Natural killer cell (primary cell): ENCODE results near the gene ZNF552. TPM values are rescaled to one million over a fixed set of nuclear protein-coding genes. Genes with fewer than 3 reads are reported as not detected.

Experiments used
- ATAC-seq, 3 donors: fragments of 150-1000 bp in 2 of 3; fragments of 200-7000 bp in 1 of 3; cut with Tn5 transposase; 1 replicate in 1 of 3; 2 replicates in 2 of 3; pipeline ENCODE4 v1.10.0; 2021; ENCODE audit warnings: mild to moderate bottlenecking in 2 of 3, moderate library complexity in 2 of 3
- DNase-seq, 2 donors: peaks; one replicate each; pipeline versions ENCODE4 v3.0.0 to v3.0.0-alpha.2; 2013 to 2021; ENCODE audit warnings: mixed read lengths in 1 of 2
- H3K27ac ChIP-seq: one replicate; pipeline ENCODE4 v1.5.1; 2013; ENCODE audit warnings: mild to moderate bottlenecking, low read length
- H3K27me3 ChIP-seq: one replicate; pipeline ENCODE4 v1.6.1; 2013; ENCODE audit warnings: low read length; ENCODE audit not compliant: control insufficient read depth, insufficient read depth
- H3K36me3 ChIP-seq: one replicate; pipeline ENCODE4 v1.6.1; 2013; ENCODE audit warnings: low read length; ENCODE audit not compliant: control insufficient read depth, insufficient read depth
- H3K4me1 ChIP-seq: one replicate; pipeline ENCODE4 v1.6.1; 2013; ENCODE audit warnings: low read length; ENCODE audit not compliant: control insufficient read depth, insufficient read depth
- H3K4me3 ChIP-seq: one replicate; pipeline ENCODE4 v1.5.1; 2013; ENCODE audit warnings: low read length
- H3K9me3 ChIP-seq: one replicate; pipeline ENCODE4 v1.6.1; 2013; ENCODE audit warnings: low read length; ENCODE audit not compliant: control insufficient read depth, insufficient read depth
- H3K27ac Mint-ChIP-seq, 2 donors: one replicate each; pipeline ENCODE4 v1.8.0; 2022; ENCODE audit warnings: mild to moderate bottlenecking in 2 of 2, mixed read lengths in 2 of 2, moderate library complexity in 1 of 2
- H3K27me3 Mint-ChIP-seq, 2 donors: one replicate each; pipeline ENCODE4 v1.8.0; 2022; ENCODE audit warnings: low read depth in 2 of 2, mixed read lengths in 2 of 2
- H3K36me3 Mint-ChIP-seq: one replicate; pipeline ENCODE4 v1.8.0; 2022; ENCODE audit warnings: mixed read lengths
- H3K4me1 Mint-ChIP-seq, 2 donors: one replicate each; pipeline ENCODE4 v1.8.0; 2022; ENCODE audit warnings: mixed read lengths in 2 of 2
- H3K4me3 Mint-ChIP-seq: one replicate; pipeline ENCODE4 v1.8.0; 2022; ENCODE audit warnings: mild to moderate bottlenecking, moderate library complexity, mixed read lengths
- H3K9me3 Mint-ChIP-seq, 2 donors: one replicate each; pipeline ENCODE4 v1.8.0; 2022; ENCODE audit warnings: mixed read lengths in 2 of 2
- WGBS: methylation state at CpG from one replicate; pipeline ENCODE4 v1.1.7; 2013; ENCODE audit warnings: missing lambda C conversion rate; ENCODE audit not compliant: insufficient coverage; 5-methylcytosine and 5-hydroxymethylcytosine counted together
- intact Hi-C: fragments of 100-400 bp; cut with micrococcal nuclease; formaldehyde crosslinking; loops from one replicate; pipeline ENCODE4 v1.14.2; 2022
- total RNA-seq, 4 donors: library from RNA; stranded (reverse); fragments of 120-200 nt in 1 of 4; gene quantifications; one replicate each; pipeline versions ENCODE4 v1.2.3 to v1.2.4, GENCODE V29; 2013 to 2022
- TF ChIP-seq, protein P1 (sequence below): fragments of 200-600 bp; IDR thresholded peaks from one replicate; pipeline ENCODE4 v1.8.0; 2022; ENCODE audit warnings: antibody characterized with exemption

The ZNF552 gene
- total RNA-seq, 3 donors from 2014 or later (not counting 1 experiment from before 2014, with no cell fraction given), result 13.0 to 14.5 (median 14.3) TPM

DNA sequence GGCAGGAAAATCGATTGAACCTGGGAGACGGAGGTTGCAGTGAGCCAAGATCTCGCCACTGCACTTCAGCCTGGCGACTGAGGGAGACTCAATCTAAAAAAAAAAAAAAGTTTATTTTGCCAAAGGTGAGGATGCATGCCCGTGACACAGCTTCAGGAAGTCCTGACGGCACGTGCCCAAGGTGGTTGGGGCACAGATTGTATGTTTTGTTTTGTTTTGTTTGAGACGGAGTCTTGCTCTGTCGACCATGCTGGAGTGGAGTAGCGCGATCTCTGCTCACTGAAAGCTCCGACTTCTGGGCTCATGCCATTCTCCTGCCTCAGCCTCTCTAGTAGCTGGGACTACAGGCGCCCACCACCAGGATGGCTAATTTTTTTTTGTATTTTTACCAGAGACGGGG lies 3.3 kb upstream of the ZNF552 start:
- no peaks in the 10 kb centered on the region for H3K9me3 ChIP-seq
- TF ChIP-seq, protein P1, sequence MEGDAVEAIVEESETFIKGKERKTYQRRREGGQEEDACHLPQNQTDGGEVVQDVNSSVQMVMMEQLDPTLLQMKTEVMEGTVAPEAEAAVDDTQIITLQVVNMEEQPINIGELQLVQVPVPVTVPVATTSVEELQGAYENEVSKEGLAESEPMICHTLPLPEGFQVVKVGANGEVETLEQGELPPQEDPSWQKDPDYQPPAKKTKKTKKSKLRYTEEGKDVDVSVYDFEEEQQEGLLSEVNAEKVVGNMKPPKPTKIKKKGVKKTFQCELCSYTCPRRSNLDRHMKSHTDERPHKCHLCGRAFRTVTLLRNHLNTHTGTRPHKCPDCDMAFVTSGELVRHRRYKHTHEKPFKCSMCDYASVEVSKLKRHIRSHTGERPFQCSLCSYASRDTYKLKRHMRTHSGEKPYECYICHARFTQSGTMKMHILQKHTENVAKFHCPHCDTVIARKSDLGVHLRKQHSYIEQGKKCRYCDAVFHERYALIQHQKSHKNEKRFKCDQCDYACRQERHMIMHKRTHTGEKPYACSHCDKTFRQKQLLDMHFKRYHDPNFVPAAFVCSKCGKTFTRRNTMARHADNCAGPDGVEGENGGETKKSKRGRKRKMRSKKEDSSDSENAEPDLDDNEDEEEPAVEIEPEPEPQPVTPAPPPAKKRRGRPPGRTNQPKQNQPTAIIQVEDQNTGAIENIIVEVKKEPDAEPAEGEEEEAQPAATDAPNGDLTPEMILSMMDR, result no peak
- no peak overlapping the region for H3K27ac ChIP-seq
- DNase-seq (no peak), ATAC-seq (no peak)
- H3K4me3 Mint-ChIP-seq, result peak overlapping the region; percentile 61
- no peaks in the 10 kb centered on the region for H3K36me3 Mint-ChIP-seq
- no peak overlapping the region for H3K27ac Mint-ChIP-seq
- H3K9me3 Mint-ChIP-seq, result no peaks in the 10 kb centered on the region
- no peaks in the 10 kb centered on the region for H3K27me3 Mint-ChIP-seq
- intact Hi-C loops, result loop anchor here (2.0 kb wide), 1 partner anchor 31 kb away; the partner anchor contains the start of gene ZNF587
- 97% methylated on average over 14 of the region's 14 CpGs for WGBS
- no peaks in the 10 kb centered on the region for H3K36me3 ChIP-seq
- H3K27me3 ChIP-seq, result no peaks in the 10 kb centered on the region
- H3K4me1 Mint-ChIP-seq, result peaks cover 45 to 47% of the 10 kb centered on the region in 2 donors
- no peak overlapping the region for H3K4me3 ChIP-seq
- H3K4me1 ChIP-seq, result peaks cover 31% of the 10 kb centered on the region

DNA sequence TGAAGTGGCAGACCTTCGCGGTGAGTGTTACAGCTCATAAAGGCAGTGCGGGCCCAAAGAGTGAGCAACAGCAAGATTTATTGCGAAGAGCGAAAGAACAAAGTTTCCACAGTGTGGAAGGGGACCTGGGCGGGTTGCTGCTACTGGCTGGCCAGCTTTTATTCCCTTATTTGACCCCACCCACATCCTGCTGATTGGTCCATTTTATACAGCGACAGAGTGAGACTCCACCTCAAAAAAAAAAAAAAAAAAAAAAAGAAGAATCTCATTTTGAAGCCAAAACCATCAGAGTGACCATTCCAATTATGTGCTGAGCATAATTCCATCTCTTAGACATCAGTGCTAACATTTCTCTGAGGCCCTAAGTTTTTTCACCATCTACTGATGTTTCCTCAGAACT lies 1.9 kb upstream of the ZNF552 start:
- no peak overlapping the region for H3K4me3 ChIP-seq
- no peak overlapping the region for H3K27ac Mint-ChIP-seq
- TF ChIP-seq, protein P1, result no peak
- H3K27me3 Mint-ChIP-seq, result no peaks in the 10 kb centered on the region
- ATAC-seq (no peak), DNase-seq (no peak)
- H3K4me1 Mint-ChIP-seq, result peaks cover 40 to 42% of the 10 kb centered on the region in 2 donors
- intact Hi-C loops, result no loop called here
- H3K4me1 ChIP-seq, result peaks cover 35% of the 10 kb centered on the region
- H3K36me3 Mint-ChIP-seq, result no peaks in the 10 kb centered on the region
- no peaks in the 10 kb centered on the region for H3K27me3 ChIP-seq
- WGBS, result 92% methylated on average over 7 of the region's 7 CpGs
- no peak overlapping the region for H3K4me3 Mint-ChIP-seq
- H3K9me3 ChIP-seq, result no peaks in the 10 kb centered on the region
- H3K36me3 ChIP-seq, result no peaks in the 10 kb centered on the region
- no peaks in the 10 kb centered on the region for H3K9me3 Mint-ChIP-seq
- no peak overlapping the region for H3K27ac ChIP-seq

DNA sequence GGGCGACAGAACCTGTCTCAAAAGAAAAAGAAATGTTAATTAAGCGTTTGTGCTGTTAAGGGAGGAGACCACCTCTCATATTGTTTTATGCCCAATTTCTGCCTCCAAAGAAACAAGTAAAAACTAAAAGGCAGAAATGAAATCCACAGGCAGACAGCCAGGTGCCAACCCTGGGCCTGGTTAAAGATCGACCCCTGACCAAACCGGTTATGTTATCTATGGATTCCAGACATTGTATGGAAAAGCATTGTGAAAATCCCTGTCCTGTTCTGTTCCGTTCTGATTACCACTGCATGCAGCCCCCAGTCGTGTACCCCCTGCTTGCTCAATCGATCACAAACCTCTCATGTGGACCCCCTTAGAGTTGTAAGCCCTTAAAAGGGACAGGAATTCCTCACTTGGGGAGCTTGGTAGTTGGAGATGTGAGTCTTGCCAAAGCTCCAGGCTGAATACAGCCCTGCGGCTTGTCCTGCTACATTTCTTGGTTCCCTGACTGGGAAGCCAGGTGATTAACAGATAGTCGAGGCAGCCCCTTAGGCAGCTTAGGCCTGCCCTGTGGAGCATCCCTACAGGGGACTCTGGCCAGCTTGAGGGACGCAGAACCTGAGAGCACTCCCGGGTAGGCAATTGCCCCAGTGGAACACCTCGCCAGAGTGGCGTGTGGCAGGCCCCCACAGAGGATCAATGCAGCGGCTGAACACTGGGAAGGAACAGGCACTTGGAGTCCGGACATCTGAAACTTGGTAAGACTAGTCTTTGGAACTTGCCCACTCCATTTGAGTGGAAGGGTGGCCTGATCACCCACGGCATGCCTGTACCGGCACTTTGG lies 748 bp upstream of the ZNF552 start:
- 92% methylated on average over 17 of the region's 17 CpGs for WGBS
- ATAC-seq, result no peak
- H3K4me1 Mint-ChIP-seq, result peaks cover 32 to 33% of the 10 kb centered on the region in 2 donors

More for the DNA sequence above, 748 bp upstream of the ZNF552 start:
- Mint-ChIP-seq H3K27me3 (no peaks in the 10 kb centered on the region), H3K9me3 (no peaks in the 10 kb centered on the region), H3K27ac (peak overlapping the region; percentile 93 to 97), H3K4me3 (peak overlapping the region; percentile 97), H3K36me3 (no peaks in the 10 kb centered on the region)
- no peaks in the 10 kb centered on the region for H3K36me3 ChIP-seq
- DNase-seq, result no peak
- peaks cover 30% of the 10 kb centered on the region for H3K4me1 ChIP-seq
- H3K4me3 ChIP-seq, result peak overlapping the region; percentile 95
- H3K27me3 ChIP-seq, result no peaks in the 10 kb centered on the region
- intact Hi-C loops, result no loop called here
- no peaks in the 10 kb centered on the region for H3K9me3 ChIP-seq
- peak overlapping the region; percentile 70 for H3K27ac ChIP-seq
- TF ChIP-seq, protein P1, result no peak
